Measurements from ENCODE around the gene MPPED1.

MPPED1 gene

GRCh38 chr22:43393132-43393843 lies 18.5 kb upstream of the MPPED1 start:
- DNase-seq, result no peak

GRCh38 chr22:43393844-43394474 lies 17.9 kb upstream of the MPPED1 start:
- DNase-seq, result no peak

GRCh38 chr22:43395086-43395695 lies 16.6 kb upstream of the MPPED1 start:
- no peak for DNase-seq

- no peak for DNase-seq
These were observed 15.4 kb upstream of the MPPED1 start for GRCh38 chr22:43396321-43396933.

- DNase-seq, result no peak
These were observed 14.8 kb upstream of the MPPED1 start for GRCh38 chr22:43396934-43397457.

GRCh38 chr22:43397766-43398165 lies 14.0 kb upstream of the MPPED1 start:
- no peak for DNase-seq

GRCh38 chr22:43398246-43398645 lies 13.6 kb upstream of the MPPED1 start:
- DNase-seq, result no peak

- DNase-seq, result no peak
These were observed 12.9 kb upstream of the MPPED1 start for GRCh38 chr22:43398910-43399309.

- no peak for DNase-seq
These were observed 12.4 kb upstream of the MPPED1 start for GRCh38 chr22:43399338-43399979.

GRCh38 chr22:43399980-43400358 lies 11.8 kb upstream of the MPPED1 start:
- no peak for DNase-seq

- no peak for DNase-seq
These were observed 11.4 kb upstream of the MPPED1 start for GRCh38 chr22:43400449-43400848.

GRCh38 chr22:43401233-43401632 lies 10.6 kb upstream of the MPPED1 start:
- DNase-seq, result no peak

GRCh38 chr22:43401661-43402060 lies 10.2 kb upstream of the MPPED1 start:
- no peak for DNase-seq

GRCh38 chr22:43402128-43402527 lies 9.7 kb upstream of the MPPED1 start:
- no peak for DNase-seq

GRCh38 chr22:43404673-43405385 lies 7.0 kb upstream of the MPPED1 start:
- no peak for DNase-seq

GRCh38 chr22:43406186-43406790 lies 5.5 kb upstream of the MPPED1 start:
- no peak for DNase-seq

GRCh38 chr22:43407591-43407990 lies 4.2 kb upstream of the MPPED1 start:
- DNase-seq, result no peak

GRCh38 chr22:43408009-43408408 lies 3.8 kb upstream of the MPPED1 start:
- no peak for DNase-seq

- DNase-seq, result no peak
These were observed 2.8 kb upstream of the MPPED1 start for GRCh38 chr22:43409046-43409445.

GRCh38 chr22:43409800-43410199 lies 2.0 kb upstream of the MPPED1 start:
- no peak for DNase-seq

GRCh38 chr22:43411040-43411868 lies 560 bp upstream of the MPPED1 start:
- DNase-seq, result no peak

Measured in CD4-positive, alpha-beta T cell treated with Interleukin-17A for 1 hour (primary cell).